HepG2 (cell line): Measurements from ENCODE around the gene TRPC4AP. TPM values are rescaled to one million over a fixed set of nuclear protein-coding genes. Genes with fewer than 3 reads are reported as not detected.

Experiments used
- ATAC-seq: fragments of 200-7000 bp; cut with Tn5 transposase; 3 replicates; pipeline ENCODE4 v1.9.1; 2020; ENCODE audit warnings: mild to moderate bottlenecking, moderate library complexity
- BruUV-seq: library from RNA; stranded (reverse); fragments of 400-500 nt; replicated peaks from 2 replicates; lab custom pipeline; 2021; lab: Mats Ljungman, UMichigan
- CTCF ChIA-PET: fragments of 300-600 bp; formaldehyde crosslinking; extraction: SDS; loops from one replicate; lab custom pipeline; 2021; ENCODE audit warnings: low total read pairs, inconsistent platforms, low intra/inter-chr PET ratio; lab: Yijun Ruan, JAX
- POLR2A ChIA-PET: fragments of 350-600 bp; sonication (Branson Sonifier 250); formaldehyde crosslinking; loops from one replicate; lab custom pipeline; 2020; ENCODE audit warnings: antibody characterized with exemption, inconsistent platforms; lab: Yijun Ruan, JAX
- DNase-seq: peaks from one replicate; pipeline ENCODE4 v3.0.0-alpha.2; 2015; ENCODE audit warnings: low spot score
- FAIRE-seq: peaks from 3 replicates; lab custom pipeline; 2011; peaks lifted over from hg19 to GRCh38; lab: Jason Lieb, UNC
- H2AFZ ChIP-seq: one replicate; pipeline ENCODE4 v1.6.1; 2011; ENCODE audit warnings: low read length, inconsistent platforms
- H3K27ac ChIP-seq: fragments of 300-600 bp; 3 replicates; pipeline ENCODE4 v1.8.0; 2011; ENCODE audit warnings: mixed run types, mild to moderate bottlenecking, mixed read lengths, low read length, inconsistent platforms; ENCODE audit not compliant: insufficient read depth; ENCODE audit errors: extremely low read length
- H3K27me3 ChIP-seq, 2 experiments: fragments of 200-600 bp in 1 of 2; 2 replicates in 1 of 2; 3 replicates in 1 of 2; pipeline versions ENCODE4 v1.6.0 to v1.8.0; 2011; ENCODE audit warnings: low read length in 2 of 2, mild to moderate bottlenecking in 2 of 2, moderate library complexity in 2 of 2, inconsistent platforms in 1 of 2; ENCODE audit not compliant: insufficient read depth in 2 of 2, control insufficient read depth in 1 of 2
- H3K36me3 ChIP-seq, 2 experiments: fragments of 200-600 bp in 1 of 2; replicated peaks in 1 of 2; 2 replicates in 1 of 2; 3 replicates in 1 of 2; pipeline versions ENCODE4 v1.5.1 to v1.8.0; 2011; ENCODE audit warnings: low read length in 2 of 2, inconsistent platforms in 1 of 2; ENCODE audit not compliant: insufficient read depth in 2 of 2, control insufficient read depth in 1 of 2
- H3K4me1 ChIP-seq: 2 replicates; pipeline ENCODE4 v1.5.1; 2012; ENCODE audit warnings: low read length, inconsistent platforms; ENCODE audit not compliant: insufficient read depth
- H3K4me2 ChIP-seq: 2 replicates; pipeline ENCODE4 v1.6.0; 2011; ENCODE audit warnings: low read depth, low read length, inconsistent platforms
- H3K4me3 ChIP-seq, 3 experiments: fragments of 200-600 bp in 1 of 3; sonication (generic), shearing (Covaris generic) in 1 of 3; replicated peaks in 1 of 3; 2 replicates each; pipeline ENCODE4 v1.5.1; 2011 to 2016; ENCODE audit warnings: low read length in 3 of 3, inconsistent platforms in 2 of 3, low read depth in 2 of 3, mild to moderate bottlenecking in 2 of 3, control low read depth in 1 of 3, mixed read lengths in 1 of 3; ENCODE audit not compliant: insufficient read depth in 1 of 3
- H3K79me2 ChIP-seq: one replicate; pipeline ENCODE4 v1.6.1; 2011; ENCODE audit warnings: low read length, inconsistent platforms; ENCODE audit not compliant: insufficient read depth
- H3K9ac ChIP-seq: 2 replicates; pipeline ENCODE4 v1.6.0; 2011; ENCODE audit warnings: mild to moderate bottlenecking, low read depth, low read length, inconsistent platforms; ENCODE audit not compliant: insufficient read depth
- H3K9me3 ChIP-seq: 2 replicates; pipeline ENCODE4 v1.5.1; 2012; ENCODE audit warnings: mild to moderate bottlenecking, low read length
- H4K20me1 ChIP-seq: 2 replicates; pipeline ENCODE4 v1.6.0; 2011; ENCODE audit warnings: inconsistent platforms, mild to moderate bottlenecking, low read length, moderate library complexity; ENCODE audit not compliant: insufficient read depth
- CEBPB ChIP-seq: IDR thresholded peaks from 2 replicates; pipeline ENCODE4 v1.6.1; 2011; ENCODE audit warnings: low read depth, low read length, improper control_type of control experiment, borderline replicate concordance
- CEBPG ChIP-seq: IDR thresholded peaks from 2 replicates; pipeline ENCODE4 v1.6.1; 2016
- MED1 ChIP-seq: sonication (generic); formaldehyde crosslinking; IDR thresholded peaks from 2 replicates; pipeline ENCODE4 v1.4.0; 2020; ENCODE audit warnings: missing genetic modification reagents
- ZBTB21 ChIP-seq: sonication (generic); formaldehyde crosslinking; IDR thresholded peaks from 2 replicates; pipeline ENCODE4 v1.4.0; 2020; ENCODE audit warnings: missing genetic modification reagents
- ZMYM3 ChIP-seq: sonication (generic); formaldehyde crosslinking; IDR thresholded peaks from 2 replicates; pipeline ENCODE4 v1.5.1; 2020; ENCODE audit warnings: mild to moderate bottlenecking, missing genetic modification reagents
- ZNF17 ChIP-seq: sonication (generic); formaldehyde crosslinking; IDR thresholded peaks from 2 replicates; pipeline ENCODE4 v1.5.0; 2020; ENCODE audit warnings: mild to moderate bottlenecking, missing genetic modification reagents
- ZNF550 ChIP-seq: sonication (generic); formaldehyde crosslinking; IDR thresholded peaks from 2 replicates; pipeline ENCODE4 v1.4.0; 2020; ENCODE audit warnings: mild to moderate bottlenecking, missing genetic modification reagents, borderline replicate concordance
- ZNF576 ChIP-seq: sonication (generic); formaldehyde crosslinking; IDR thresholded peaks from 2 replicates; pipeline ENCODE4 v1.4.0; 2020; ENCODE audit warnings: mild to moderate bottlenecking, missing genetic modification reagents
- ZNF768 ChIP-seq: sonication (generic); formaldehyde crosslinking; IDR thresholded peaks from 2 replicates; pipeline ENCODE4 v1.4.0; 2020; ENCODE audit warnings: missing genetic modification reagents
- WGBS: methylation state at CpG from one replicate; pipeline ENCODE4 v1.1.6; 2017; ENCODE audit warnings: low lambda C conversion rate; 5-methylcytosine and 5-hydroxymethylcytosine counted together
- in situ Hi-C: cut with HindIII; loops from 2 replicates; pipeline ENCODE4 v1.10.0; 2017; ENCODE audit warnings: low pct_unique_long_range_greater_than_20kb; ENCODE audit not compliant: extremely low pct_ligation_motif_present
- intact Hi-C: fragments of 100-400 bp; cut with micrococcal nuclease; formaldehyde crosslinking; loops from one replicate; pipeline ENCODE4 v1.10.0; 2022; ENCODE audit not compliant: unreplicated experiment
- polyA plus RNA-seq, 8 experiments: library from polyadenylated mRNA; depleted of rRNA in 3 of 8; stranded (reverse) in 7 of 8; unstranded in 1 of 8; fragments of >200 nt; fragmentation: Illumina TruSeq in 4 of 8; extraction: Trizol in 4 of 8; gene quantifications; 2 replicates each; pipeline versions ENCODE4 v1.2.1 to v1.2.3, GENCODE V29; 2011 to 2016; ENCODE audit warnings: low read depth in 4 of 8, missing spikeins in 1 of 8, mixed read lengths in 1 of 8; ENCODE audit not compliant: insufficient read depth in 1 of 8
- total RNA-seq, 5 experiments: library from RNA; depleted of rRNA; stranded (reverse); fragments of >200 nt; fragmentation: Illumina TruSeq; extraction: Trizol; gene quantifications; 2 replicates each; pipeline ENCODE4 v1.2.3, GENCODE V29; 2016; ENCODE audit warnings: low read depth in 1 of 5

The TRPC4AP gene
- total and polyA plus RNA-seq, 2 of the 13 experiments (the other 11 are each of a cell fraction or from before 2014, with no cell fraction given), result 136 to 137 TPM

- no peaks in the 10 kb centered on the region for H3K79me2 ChIP-seq
- no peaks in the 10 kb centered on the region for H4K20me1 ChIP-seq
- TF ChIP-seq ZBTB21 (CRISPR knock-in tag) (no peak), MED1 (CRISPR knock-in tag) (0 out of 2 replicates have a peak, but pooled peaks have one; percentile 16), CEBPB (peak; percentile 67; the same call in 1 of the 2 replicates), ZNF17 (CRISPR knock-in tag) (no peak), ZNF768 (CRISPR knock-in tag) (peak; percentile 71; the same call in 1 of the 2 replicates), ZNF576 (0 out of 2 replicates have a peak, but pooled peaks have one; percentile 55), ZMYM3 (peak; percentile 69), CEBPG (CRISPR knock-in tag) (peak; percentile 38; the same call in 1 of the 2 replicates), ZNF550 (0 out of 2 replicates have a peak, but pooled peaks have one; percentile 24)
- WGBS, result 36% methylated on average over 7 of the region's 7 CpGs
- no peak overlapping the region for H3K4me2 ChIP-seq
- intact Hi-C loops, result no loop called here
- no peak overlapping the region for H2AFZ ChIP-seq
- peaks cover 0 to 18% of the 10 kb centered on the region in 2 experiments; a peak in 2 of 5 replicates for H3K27me3 ChIP-seq
- ATAC-seq (no peak), DNase-seq (no peak), FAIRE-seq (peak; percentile 34)
- no peaks in the 10 kb centered on the region for H3K9me3 ChIP-seq
- no peak overlapping the region for H3K27ac ChIP-seq
- no peak overlapping the region for H3K9ac ChIP-seq
- in situ Hi-C loops, result no loop called here
- CTCF ChIA-PET, result no interaction called here
- POLR2A ChIA-PET, result interaction anchor here (1.1 to 1.8 kb wide), 3 partner anchors 12 to 31 kb away, joined by 3 to 7 read pairs (median 3); partner anchors contain the start of genes GSS and MYH7B
- no TSS peak for BruUV-seq
- H3K4me3 ChIP-seq, result no peak overlapping the region
- peaks cover 19% of the 10 kb centered on the region for H3K4me1 ChIP-seq
- H3K36me3 ChIP-seq, result no peaks in the 10 kb centered on the region
Measured at GRCh38 chr20:34968042-34968775, 124.4 kb downstream of the TRPC4AP start.
